Measurements from ENCODE around the gene GBP1.

GBP1 gene

DNA sequence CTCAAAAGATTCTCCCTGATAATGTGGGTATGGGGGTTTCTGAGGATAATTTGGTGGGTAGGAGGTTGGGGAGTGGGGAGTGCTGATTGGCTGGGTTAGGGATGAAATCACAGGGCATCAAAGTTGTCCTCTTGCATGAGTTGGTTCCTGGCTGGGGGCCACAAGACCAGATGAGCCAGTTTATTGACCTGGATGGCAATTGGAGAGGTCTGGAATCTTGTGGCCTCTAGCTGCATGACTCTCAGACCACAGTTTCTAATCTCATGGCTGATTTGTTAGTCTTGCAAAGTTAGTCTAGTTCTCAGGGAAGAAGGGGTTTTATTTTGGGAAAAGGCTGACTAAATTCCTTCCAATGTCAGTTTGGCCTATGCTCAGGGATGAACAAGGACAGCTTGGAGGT lies 3.3 kb upstream of the GBP1 start:
- in situ Hi-C loops (cut with HindIII; ENCODE audit: low pct_ligation_motif_present, low sequenced_read_pairs) = no loop called here
- no peak for TF ChIP-seq CTCF (IDR thresholded peaks at IDR 0.05; ENCODE audit: low read depth, low read length, missing control alignments)
- Histone ChIP-seq H3K27me3 (replicated peaks) (no peaks in the 10 kb centered on the region), H3K4me3 (ENCODE audit: low read depth, low read length) (no peak overlapping the region), H3K36me3 (replicated peaks) (no peaks in the 10 kb centered on the region), H3K27ac (no peak overlapping the region)
- DNase-seq = peak; percentile 62

GRCh38 chr1:89064632-89065031 lies 376 bp downstream of the GBP1 start:
- Histone ChIP-seq H3K36me3 (replicated peaks) (peaks cover 5% of the 10 kb centered on the region), H3K4me3 (ENCODE audit: low read depth, low read length) (peak overlapping the region; percentile 54), H3K27ac (peak overlapping the region; percentile 90), H3K27me3 (replicated peaks) (no peaks in the 10 kb centered on the region)
- DNase-seq = no peak
- in situ Hi-C loops (cut with HindIII; ENCODE audit: low pct_ligation_motif_present, low sequenced_read_pairs) = no loop called here
- TF ChIP-seq CTCF (IDR thresholded peaks at IDR 0.05; ENCODE audit: low read depth, low read length, missing control alignments) = no peak

- no peak overlapping the region for H3K27ac ChIP-seq
- TF ChIP-seq CTCF (IDR thresholded peaks at IDR 0.05; ENCODE audit: low read depth, low read length, missing control alignments) = no peak
- no peak for DNase-seq
- in situ Hi-C loops (cut with HindIII; ENCODE audit: low pct_ligation_motif_present, low sequenced_read_pairs) = no loop called here
- H3K36me3 ChIP-seq (replicated peaks) = peaks cover 14% of the 10 kb centered on the region
- no peak overlapping the region for H3K4me3 ChIP-seq (ENCODE audit: low read depth, low read length)
- no peaks in the 10 kb centered on the region for H3K27me3 ChIP-seq (replicated peaks)
Measured at GRCh38 chr1:89063094-89063493, 1.9 kb downstream of the GBP1 start.

- in situ Hi-C loops (cut with HindIII; ENCODE audit: low pct_ligation_motif_present, low sequenced_read_pairs) = no loop called here
Measured at GRCh38 chr1:89060091-89060490, 4.9 kb downstream of the GBP1 start.

DNA sequence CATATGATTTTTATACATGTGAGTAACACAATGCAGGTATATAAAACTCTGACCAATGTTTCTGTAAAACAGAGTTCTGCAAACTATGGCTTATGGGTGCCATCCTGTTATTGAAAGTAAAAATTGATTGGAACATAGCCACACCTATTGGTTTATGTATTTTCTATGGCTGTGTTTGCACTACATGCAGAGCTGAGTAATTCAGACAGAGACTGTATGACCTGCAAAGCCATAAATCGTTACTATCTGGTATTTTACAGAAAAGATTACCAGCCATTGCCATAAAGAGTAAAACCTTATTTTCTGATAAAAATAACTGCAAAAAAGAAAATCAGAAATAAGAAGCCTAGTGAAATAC lies 13.1 kb downstream of the GBP1 start:
- no peak for TF ChIP-seq CTCF (IDR thresholded peaks at IDR 0.05; ENCODE audit: low read depth, low read length, missing control alignments)
- in situ Hi-C loops (cut with HindIII; ENCODE audit: low pct_ligation_motif_present, low sequenced_read_pairs) = no loop called here
- Histone ChIP-seq H3K27me3 (replicated peaks) (no peaks in the 10 kb centered on the region), H3K27ac (no peak overlapping the region), H3K36me3 (replicated peaks) (peaks cover 31% of the 10 kb centered on the region), H3K4me3 (ENCODE audit: low read depth, low read length) (no peak overlapping the region)
- no peak for DNase-seq

More at GRCh38 chr1:89060091-89060490, 4.9 kb downstream of the GBP1 start:
- Histone ChIP-seq H3K36me3 (replicated peaks) (peaks cover 31% of the 10 kb centered on the region), H3K4me3 (ENCODE audit: low read depth, low read length) (no peak overlapping the region), H3K27me3 (replicated peaks) (no peaks in the 10 kb centered on the region), H3K27ac (no peak overlapping the region)
- no peak for TF ChIP-seq CTCF (IDR thresholded peaks at IDR 0.05; ENCODE audit: low read depth, low read length, missing control alignments)
- no peak for DNase-seq

GRCh38 chr1:89051300-89051954 lies 13.6 kb downstream of the GBP1 start:
- no peaks in the 10 kb centered on the region for H3K27me3 ChIP-seq (replicated peaks)
- in situ Hi-C loops (cut with HindIII; ENCODE audit: low pct_ligation_motif_present, low sequenced_read_pairs) = no loop called here
- DNase-seq = no peak
- no peak overlapping the region for H3K4me3 ChIP-seq (ENCODE audit: low read depth, low read length)
- H3K27ac ChIP-seq = no peak overlapping the region
- no peak for TF ChIP-seq CTCF (IDR thresholded peaks at IDR 0.05; ENCODE audit: low read depth, low read length, missing control alignments)
- H3K36me3 ChIP-seq (replicated peaks) = peaks cover 28% of the 10 kb centered on the region

Data from brain microvascular endothelial cell (primary cell).